Umbilical cord (tissue), 2 donors: Measurements from ENCODE around the gene NLRP12. TPM values are rescaled to one million over a fixed set of nuclear protein-coding genes. Genes with fewer than 3 reads are reported as not detected.
"Not testable (repeated sequence)": the region's sequence is repeated elsewhere in the genome, so short reads cannot be mapped to it uniquely, and the experiment has no call there.

Experiments used
- DNase-seq: peaks from one replicate; pipeline ENCODE4 v3.0.0-alpha.2; 2015; ENCODE audit warnings: low spot score
- total RNA-seq: library from RNA; depleted of rRNA; stranded (reverse); fragments of >200 nt; gene quantifications from one replicate; pipeline ENCODE4 v1.2.3, GENCODE V29; 2014; ENCODE audit warnings: low replicate concordance; ENCODE audit not compliant: insufficient read depth

The NLRP12 gene
- total RNA-seq, 1 donor from 2014 or later = 1.7 TPM

DNA sequence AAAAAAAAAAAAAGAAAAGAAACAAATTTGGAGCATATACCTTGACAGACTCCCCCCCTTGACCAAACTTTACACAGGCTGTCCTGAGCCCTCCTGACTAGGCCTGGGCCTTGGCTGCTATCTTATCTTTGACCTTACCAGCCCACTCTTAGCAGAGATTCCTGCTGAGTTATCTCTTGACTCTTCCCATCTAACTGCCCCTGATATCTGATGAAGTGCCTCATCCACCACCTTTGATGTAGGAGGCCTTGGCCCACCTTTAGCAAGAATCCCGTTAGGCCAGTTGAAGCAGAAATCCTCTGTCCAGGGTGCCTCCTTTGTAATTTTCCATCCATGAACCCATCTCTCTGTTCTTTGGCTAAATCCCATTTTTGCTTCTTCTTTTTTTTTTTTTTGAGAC, 43.6 kb downstream of the NLRP12 start:
- no peak for DNase-seq

DNA sequence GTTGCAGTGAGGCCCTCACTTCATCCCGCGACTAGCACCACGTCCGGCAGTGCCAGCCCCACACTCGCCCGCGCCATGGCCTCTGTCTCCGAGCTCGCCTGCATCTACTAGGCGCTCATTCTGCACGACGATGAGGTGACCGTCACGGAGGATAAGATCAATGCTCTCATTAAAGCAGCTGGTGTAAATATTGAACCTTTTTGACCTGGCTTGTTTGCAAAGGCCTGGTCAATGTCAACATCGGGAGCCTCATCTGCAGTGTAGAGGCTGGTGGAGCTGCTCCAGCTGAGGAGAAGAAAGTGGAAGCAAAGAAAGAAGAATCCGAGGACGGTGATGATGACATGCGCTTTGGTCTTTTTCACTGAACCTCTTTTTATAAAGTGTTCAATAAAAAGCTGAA, 48.6 kb downstream of the NLRP12 start:
- no peak for DNase-seq

DNA sequence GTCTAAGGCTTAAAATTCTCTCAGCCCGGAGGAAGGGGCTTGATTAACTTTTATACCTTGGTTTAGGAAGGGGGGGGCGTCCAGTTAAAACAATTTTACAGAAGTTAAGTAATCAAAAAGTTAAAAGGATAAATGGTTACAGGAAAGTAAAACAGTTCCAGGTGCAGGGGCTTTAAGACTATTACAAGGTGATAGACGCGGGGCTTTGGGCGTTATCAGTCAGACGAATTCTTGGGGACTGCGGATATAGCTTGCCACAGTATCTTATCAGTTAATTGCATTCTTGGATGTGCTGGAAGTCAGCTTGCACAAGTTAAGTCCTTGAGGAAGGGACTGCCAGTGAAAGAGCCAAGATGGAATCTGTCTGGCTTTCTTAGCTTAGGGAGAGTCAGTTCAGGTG, 49.6 kb downstream of the NLRP12 start:
- not testable (repeated sequence) for DNase-seq

DNA sequence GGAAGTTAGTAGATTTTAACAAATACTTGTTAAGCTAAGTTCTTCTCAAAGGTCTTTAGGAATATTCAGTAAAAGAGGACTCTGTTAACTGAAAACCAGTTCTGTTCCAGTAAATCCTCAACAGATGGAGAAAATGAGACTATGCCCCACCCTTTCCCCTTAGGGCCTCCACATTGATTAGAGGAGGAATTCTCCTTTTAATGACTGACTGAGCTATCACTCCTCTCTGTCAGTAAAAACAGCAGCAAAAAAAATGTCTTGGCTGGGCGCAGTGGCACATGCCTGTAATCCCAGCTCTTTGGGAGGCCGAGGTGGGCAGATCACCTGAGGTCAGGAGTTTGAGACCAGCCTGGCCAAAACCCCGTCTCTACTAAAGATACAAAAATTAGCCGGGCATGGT, 50.1 kb downstream of the NLRP12 start:
- peak; percentile 5 for DNase-seq

DNA sequence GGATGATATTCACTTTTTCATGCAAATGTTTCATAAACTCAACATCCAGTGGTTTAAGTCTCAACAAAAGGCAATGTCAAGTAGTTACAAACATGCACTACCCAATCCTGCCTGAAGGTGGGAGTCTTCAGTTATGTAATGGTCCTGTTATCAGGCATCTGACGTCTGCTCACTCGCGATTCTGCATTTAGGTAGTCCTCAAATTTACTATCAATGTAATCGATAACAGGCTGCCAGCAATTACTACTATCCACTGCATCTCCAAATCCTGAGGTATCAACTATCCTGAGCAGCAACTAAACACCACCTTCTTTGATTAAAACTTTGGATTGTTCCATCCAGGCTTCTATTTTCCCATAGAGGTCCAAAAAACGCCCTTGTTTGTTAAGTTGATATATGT, 51.2 kb downstream of the NLRP12 start:
- peak; percentile 69 for DNase-seq

DNA sequence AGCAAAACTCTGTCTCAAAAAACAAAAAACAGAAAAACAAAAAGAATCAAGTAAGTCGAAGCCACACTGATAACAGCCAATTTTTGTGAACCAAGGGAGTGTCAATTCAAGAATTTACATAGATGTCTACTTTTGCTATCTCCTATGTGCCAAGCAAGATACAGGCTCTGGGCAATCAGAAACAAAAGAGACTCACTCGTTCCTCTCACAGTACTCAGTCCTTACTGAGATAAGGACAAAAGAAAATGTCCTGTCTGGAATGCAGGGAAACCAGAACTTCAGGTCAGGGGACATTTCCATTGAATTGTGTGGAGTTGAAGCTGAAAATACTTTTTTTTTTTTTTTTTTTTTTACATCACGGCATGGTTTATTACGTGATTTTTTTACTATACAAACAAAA, 53.0 kb downstream of the NLRP12 start:
- peak; percentile 54 for DNase-seq

DNA sequence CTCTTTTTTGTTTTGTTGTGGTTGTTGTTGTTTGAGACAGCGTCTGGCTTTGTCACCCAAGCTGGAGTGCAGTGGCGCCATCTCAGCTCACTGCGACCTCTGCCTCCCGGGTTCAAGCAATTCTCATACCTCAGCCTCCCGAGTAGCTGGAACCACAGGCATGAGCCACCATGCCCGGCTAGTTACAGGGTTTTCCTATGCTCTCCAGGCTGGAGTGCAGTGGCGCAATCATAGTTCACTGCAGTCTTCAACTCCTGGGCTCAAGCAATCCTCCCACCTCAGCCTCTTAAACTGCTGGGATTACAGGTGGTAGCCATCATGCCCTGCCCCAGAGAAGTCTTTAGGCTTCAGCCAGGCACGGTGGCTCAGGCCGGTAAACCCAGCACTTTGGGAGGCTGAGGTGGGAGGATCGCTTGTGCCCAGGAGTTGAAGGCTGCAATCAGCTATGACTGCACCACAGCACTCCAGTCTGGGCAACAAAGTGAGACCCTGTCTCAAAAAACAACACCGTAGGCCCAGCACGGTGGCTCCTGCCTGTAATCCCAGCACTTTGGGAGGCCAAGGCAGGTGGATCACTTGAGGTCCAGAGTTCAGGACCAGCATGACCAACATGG, 54.3 kb downstream of the NLRP12 start:
- DNase-seq = not testable (repeated sequence)

DNA sequence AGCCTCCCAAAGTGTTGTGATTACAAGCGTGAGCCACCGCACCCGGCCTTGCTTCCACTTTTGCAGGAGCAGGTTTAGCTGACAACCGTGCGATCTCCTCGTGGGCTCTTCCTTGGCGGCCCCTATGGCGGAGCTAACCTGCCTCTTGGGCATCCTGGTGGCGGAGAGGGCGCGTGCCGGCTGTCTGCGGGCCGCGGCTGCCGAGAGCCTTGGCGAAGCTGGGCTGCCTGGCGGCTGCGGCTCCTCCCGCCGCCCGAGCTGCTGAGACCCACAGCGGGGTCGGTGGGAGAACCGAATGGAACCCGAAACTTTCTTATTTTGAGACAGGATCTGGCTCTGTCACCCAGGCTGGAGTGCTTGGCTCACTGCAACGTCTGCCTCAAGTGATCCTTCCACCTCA, 55.7 kb downstream of the NLRP12 start:
- no peak for DNase-seq

DNA sequence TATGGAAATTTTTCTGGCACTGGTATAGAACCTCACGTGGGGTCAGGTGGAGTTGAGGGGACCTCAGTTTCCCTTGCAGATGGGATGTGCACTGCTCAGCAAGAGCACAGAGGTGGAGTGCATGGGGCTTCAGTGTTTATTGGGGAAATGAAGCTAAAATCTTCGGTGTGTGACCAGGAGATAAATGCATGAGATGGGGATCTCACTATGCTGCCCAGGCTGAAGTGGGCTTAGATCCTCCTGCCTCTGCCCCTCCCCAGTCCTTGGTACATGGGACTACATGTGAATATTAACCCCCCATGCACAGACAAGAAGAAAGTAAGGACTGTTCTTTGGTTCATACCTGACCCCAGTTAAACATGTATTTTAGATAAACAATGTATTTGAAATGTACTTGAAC, 65.1 kb downstream of the NLRP12 start:
- DNase-seq = not testable (repeated sequence)

Other genes starting within 250 kb of the NLRP12 start
- 4.6 TPM for gene DPRX, start 192.3 kb downstream of the NLRP12 start, total RNA-seq
- 30.3 TPM for gene MYADM, start 43.6 kb upstream of the NLRP12 start, total RNA-seq
- not detected for gene PRKCG, start 57.9 kb upstream of the NLRP12 start, total RNA-seq
- not detected for gene CACNG7, start 85.0 kb upstream of the NLRP12 start, total RNA-seq
- gene CACNG8, start 138.6 kb upstream of the NLRP12 start, total RNA-seq = 0.24 TPM
- not detected for gene CACNG6, start 167.3 kb upstream of the NLRP12 start, total RNA-seq
- gene VSTM1, start 239.6 kb upstream of the NLRP12 start, total RNA-seq = not detected